ENCODE measurements around the gene DAGLA. TPM values are rescaled to one million over a fixed set of nuclear protein-coding genes. Genes with fewer than 3 reads are reported as not detected.

The DAGLA gene
- total RNA-seq, 4 donors from 2014 or later: 11.9 to 31.4 (median 17.0) TPM

DNA sequence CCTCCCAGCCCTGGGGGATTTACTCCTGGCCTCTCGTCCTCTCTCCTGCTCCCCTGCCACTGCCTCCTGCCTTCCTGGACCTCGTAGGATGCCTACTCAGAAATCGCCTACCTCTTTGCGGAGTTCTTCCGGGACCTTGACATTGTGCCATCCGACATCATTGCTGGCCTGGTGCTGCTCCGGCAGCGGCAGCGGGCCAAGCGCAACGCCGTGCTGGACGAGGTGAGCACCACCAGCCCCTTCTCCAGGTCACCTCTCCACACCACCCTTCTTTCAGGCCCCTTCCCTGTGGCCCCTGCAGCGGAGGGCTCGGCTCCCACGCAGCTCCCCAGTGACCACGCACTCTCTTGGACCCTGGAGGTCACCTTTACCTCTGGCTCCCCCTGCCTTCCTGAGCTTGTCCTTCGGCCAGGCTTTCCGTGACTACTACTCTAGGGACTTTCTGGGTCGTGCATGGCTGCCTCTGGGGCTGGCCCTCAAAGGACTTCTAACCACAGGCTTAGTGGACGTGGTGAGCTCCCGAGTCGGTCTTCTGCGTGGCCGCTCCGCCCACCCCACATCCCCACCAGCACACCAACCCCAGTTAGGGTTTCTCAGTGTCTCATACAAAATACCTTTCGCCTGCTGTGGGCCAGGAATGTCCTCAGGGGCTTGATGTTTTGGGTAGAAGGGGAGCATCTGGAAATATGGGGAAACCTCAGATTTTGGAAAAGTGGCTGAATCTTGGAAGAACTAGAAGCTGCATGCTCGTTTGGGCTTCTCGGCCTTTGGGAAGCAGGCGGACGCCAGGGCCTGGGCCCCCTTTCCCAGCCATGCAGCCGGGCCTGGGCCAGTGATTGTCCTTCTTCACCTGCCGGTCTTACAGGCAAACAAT, 48.1 kb downstream of the DAGLA start:
- TF ChIP-seq, protein P1, sequence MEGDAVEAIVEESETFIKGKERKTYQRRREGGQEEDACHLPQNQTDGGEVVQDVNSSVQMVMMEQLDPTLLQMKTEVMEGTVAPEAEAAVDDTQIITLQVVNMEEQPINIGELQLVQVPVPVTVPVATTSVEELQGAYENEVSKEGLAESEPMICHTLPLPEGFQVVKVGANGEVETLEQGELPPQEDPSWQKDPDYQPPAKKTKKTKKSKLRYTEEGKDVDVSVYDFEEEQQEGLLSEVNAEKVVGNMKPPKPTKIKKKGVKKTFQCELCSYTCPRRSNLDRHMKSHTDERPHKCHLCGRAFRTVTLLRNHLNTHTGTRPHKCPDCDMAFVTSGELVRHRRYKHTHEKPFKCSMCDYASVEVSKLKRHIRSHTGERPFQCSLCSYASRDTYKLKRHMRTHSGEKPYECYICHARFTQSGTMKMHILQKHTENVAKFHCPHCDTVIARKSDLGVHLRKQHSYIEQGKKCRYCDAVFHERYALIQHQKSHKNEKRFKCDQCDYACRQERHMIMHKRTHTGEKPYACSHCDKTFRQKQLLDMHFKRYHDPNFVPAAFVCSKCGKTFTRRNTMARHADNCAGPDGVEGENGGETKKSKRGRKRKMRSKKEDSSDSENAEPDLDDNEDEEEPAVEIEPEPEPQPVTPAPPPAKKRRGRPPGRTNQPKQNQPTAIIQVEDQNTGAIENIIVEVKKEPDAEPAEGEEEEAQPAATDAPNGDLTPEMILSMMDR (IDR thresholded peaks at IDR 0.05): no peak
- no peak for TF ChIP-seq POLR2A (IDR thresholded peaks at IDR 0.05)
- TF ChIP-seq EP300 (IDR thresholded peaks at IDR 0.05; ENCODE audit: low read depth): no peak
- TF ChIP-seq POLR2AphosphoS5 (IDR thresholded peaks at IDR 0.05): no peak
- Histone ChIP-seq H3K27ac (no peak overlapping the region), H3K4me1 (no peaks in the 10 kb centered on the region), H3K36me3 (no peaks in the 10 kb centered on the region), H3K27me3 (no peaks in the 10 kb centered on the region), H3K9me3 (no peaks in the 10 kb centered on the region), H3K4me3 (no peak overlapping the region)
- no peak for DNase-seq
- intact Hi-C loops (cut with DNase I; ENCODE audit: low total_unique reads) (no loop called here), in situ Hi-C loops (cut with MboI; ENCODE audit: low pct_ligation_motif_present in 1 of 4, low pct_unique_long_range_greater_than_20kb in 1 of 4, low sequenced_read_pairs in 3 of 4) (loop anchor here in 1 of 4 donors (10.0 kb wide), 1 partner anchor 54 kb away; no protein-coding TSS in a partner anchor)
- WGBS, 2 donors (ENCODE audit: low coverage in 1 of 2): 87 to 93% methylated on average over 5 to 33 of the region's 33 CpGs

DNA sequence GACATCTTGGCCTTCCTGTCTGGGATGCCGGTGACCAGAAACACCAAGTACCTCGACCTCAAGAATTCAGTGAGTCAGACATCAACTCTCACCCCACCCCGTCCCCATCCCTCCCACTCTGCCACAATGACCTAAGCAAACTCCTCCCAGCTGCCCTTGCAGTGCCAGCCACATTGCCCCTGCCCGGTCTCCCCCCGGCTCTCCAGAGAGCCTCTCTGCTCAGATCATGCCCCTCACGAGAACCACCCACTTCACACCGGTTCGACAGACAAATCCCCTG, 48.7 kb downstream of the DAGLA start:
- intact Hi-C loops (cut with DNase I; ENCODE audit: low total_unique reads) (no loop called here), in situ Hi-C loops (cut with MboI; ENCODE audit: low pct_ligation_motif_present in 1 of 4, low pct_unique_long_range_greater_than_20kb in 1 of 4, low sequenced_read_pairs in 3 of 4) (loop anchor here in 1 of 4 donors (10.0 kb wide), 1 partner anchor 54 kb away; no protein-coding TSS in a partner anchor)
- H3K4me3 ChIP-seq: no peak overlapping the region
- no peaks in the 10 kb centered on the region for H3K4me1 ChIP-seq
- TF ChIP-seq, protein P1 (IDR thresholded peaks at IDR 0.05): no peak
- TF ChIP-seq POLR2AphosphoS5 (IDR thresholded peaks at IDR 0.05): no peak
- TF ChIP-seq EP300 (IDR thresholded peaks at IDR 0.05; ENCODE audit: low read depth): no peak
- TF ChIP-seq POLR2A (IDR thresholded peaks at IDR 0.05): no peak
- H3K27me3 ChIP-seq: no peaks in the 10 kb centered on the region
- 73% methylated on average over 8 of the region's 8 CpGs; no CpG with 5 or more reads in 1 of the 2 donors for WGBS, 2 donors (ENCODE audit: low coverage in 1 of 2)
- no peak for DNase-seq
- no peak overlapping the region for H3K27ac ChIP-seq
- no peaks in the 10 kb centered on the region for H3K36me3 ChIP-seq
- H3K9me3 ChIP-seq: no peaks in the 10 kb centered on the region

DNA sequence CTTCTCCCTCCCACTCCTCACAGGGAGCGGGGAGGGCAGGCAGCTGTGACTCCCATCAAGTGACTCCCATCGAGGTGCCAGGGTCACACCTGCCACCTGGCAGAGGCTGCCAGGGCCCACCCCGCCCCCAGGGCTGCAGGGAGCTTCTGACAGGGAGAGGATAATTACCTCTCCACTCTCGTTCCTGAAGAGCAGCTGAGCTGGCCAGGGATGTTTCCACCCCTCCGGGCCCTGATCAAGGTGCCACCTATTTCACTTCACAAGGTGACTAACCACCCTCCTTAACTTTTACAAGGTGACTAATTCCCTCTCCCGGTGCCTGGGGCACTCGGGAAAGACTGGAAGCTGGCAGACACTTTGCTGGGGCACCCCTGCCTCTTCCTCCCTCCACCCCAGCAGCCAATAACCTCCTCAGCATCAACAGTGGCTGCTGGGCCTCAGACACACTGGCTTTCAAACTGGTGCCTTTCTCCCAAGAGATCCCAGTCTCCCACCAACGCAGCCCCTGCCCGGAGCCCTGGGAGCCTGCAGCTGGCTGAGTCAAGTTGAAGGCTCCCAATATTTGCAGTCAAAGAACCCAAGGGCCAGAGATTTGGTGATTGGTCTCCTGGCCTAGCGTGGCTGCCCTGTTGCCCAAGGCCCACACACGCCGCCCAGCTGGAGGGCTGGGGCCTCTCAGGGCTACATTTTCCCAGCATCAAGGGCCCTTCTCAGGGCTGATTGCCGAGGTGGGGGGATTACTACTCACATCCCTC, 50.2 kb downstream of the DAGLA start:
- no peaks in the 10 kb centered on the region for H3K36me3 ChIP-seq
- WGBS, 2 donors (ENCODE audit: low coverage in 1 of 2): 63 to 100% methylated on average over 2 to 13 of the region's 13 CpGs
- no peak overlapping the region for H3K27ac ChIP-seq
- intact Hi-C loops (cut with DNase I; ENCODE audit: low total_unique reads): no loop called here
- H3K4me1 ChIP-seq: no peaks in the 10 kb centered on the region
- in situ Hi-C loops (cut with MboI; ENCODE audit: low pct_ligation_motif_present in 1 of 4, low pct_unique_long_range_greater_than_20kb in 1 of 4, low sequenced_read_pairs in 3 of 4): loop anchor here in 1 of 4 donors (10.0 kb wide), 1 partner anchor 56 kb away; no protein-coding TSS in a partner anchor
- no peaks in the 10 kb centered on the region for H3K27me3 ChIP-seq
- TF ChIP-seq POLR2AphosphoS5 (IDR thresholded peaks at IDR 0.05) (no peak), POLR2A (IDR thresholded peaks at IDR 0.05) (no peak), EP300 (IDR thresholded peaks at IDR 0.05; ENCODE audit: low read depth) (no peak)
- TF ChIP-seq, protein P1 (IDR thresholded peaks at IDR 0.05): no peak
- DNase-seq: no peak
- H3K9me3 ChIP-seq: no peaks in the 10 kb centered on the region
- no peak overlapping the region for H3K4me3 ChIP-seq
